ENCODE measurements around the gene RPS6KA4. TPM values are rescaled to one million over a fixed set of nuclear protein-coding genes. Genes with fewer than 3 reads are reported as not detected.
"Not testable (repeated sequence)": the region's sequence is repeated elsewhere in the genome, so short reads cannot be mapped to it uniquely, and the experiment has no call there.

RPS6KA4 gene
- total RNA-seq, 5 donors from 2014 or later (not counting 1 experiment from before 2014, with no cell fraction given), result 16.5 to 48.7 (median 43.7) TPM

GRCh38 chr11:64323984-64324383, 35.0 kb upstream of the RPS6KA4 start:
- H3K4me3 Mint-ChIP-seq; ATAC-seq (replicated peaks in 1 of 4); H3K27ac Mint-ChIP-seq; H3K27me3 ChIP-seq (replicated peaks in 1 of 2; ENCODE audit: control insufficient read depth in 2 of 2, extremely low read depth in 1 of 2, insufficient read depth in 2 of 2, low read length in 1 of 2); H3K9me3 Mint-ChIP-seq; H3K27me3 Mint-ChIP-seq; H3K9me3 ChIP-seq; H3K4me3 ChIP-seq (ENCODE audit: control insufficient read depth in 1 of 2, extremely low read depth in 1 of 2, low read length in 1 of 2); H3K27ac ChIP-seq (ENCODE audit: low read length); POLR2A ChIA-PET; DNase-seq; H3K4me1 ChIP-seq (ENCODE audit: control insufficient read depth in 1 of 2, extremely low read depth in 1 of 2, insufficient read depth in 2 of 2, low read length in 2 of 2): not testable (repeated sequence)
- peaks cover 6 to 22% of the 10 kb centered on the region in 2 donors for H3K36me3 ChIP-seq (ENCODE audit: control insufficient read depth in 2 of 2, extremely low read depth in 1 of 2, insufficient read depth in 1 of 2, low read length in 1 of 2)
- H3K4me1 Mint-ChIP-seq, result peaks cover 6 to 21% (median 15%) of the 10 kb centered on the region in 3 donors
- CTCF ChIA-PET, result interaction anchor here in 1 of 2 donors (1.1 kb wide), 1 partner anchor 55 kb away, joined by 3 read pairs; no protein-coding TSS in a partner anchor
- H3K36me3 Mint-ChIP-seq, result peaks cover 15% of the 10 kb centered on the region
- WGBS (ENCODE audit: insufficient coverage), result 93% methylated on average over 4 of the region's 4 CpGs

- no peaks in the 10 kb centered on the region for H3K9me3 ChIP-seq
- Mint-ChIP-seq H3K4me1 (peaks cover 3 to 12% (median 6%) of the 10 kb centered on the region in 3 donors), H3K36me3 (peaks cover 15% of the 10 kb centered on the region), H3K27ac (no peak overlapping the region), H3K27me3 (no peaks in the 10 kb centered on the region), H3K4me3 (no peak overlapping the region), H3K9me3 (no peaks in the 10 kb centered on the region)
- peaks cover 6 to 22% of the 10 kb centered on the region in 2 donors for H3K36me3 ChIP-seq (ENCODE audit: control insufficient read depth in 2 of 2, extremely low read depth in 1 of 2, insufficient read depth in 1 of 2, low read length in 1 of 2)
- POLR2A ChIA-PET, result interaction anchor here in 1 of 2 donors (0.7 kb wide), 1 partner anchor 101 kb away, joined by 6 read pairs; no protein-coding TSS in a partner anchor
- no peaks in the 10 kb centered on the region for H3K27me3 ChIP-seq (replicated peaks in 1 of 2; ENCODE audit: control insufficient read depth in 2 of 2, extremely low read depth in 1 of 2, insufficient read depth in 2 of 2, low read length in 1 of 2)
- no peak overlapping the region for H3K27ac ChIP-seq (ENCODE audit: low read length)
- ATAC-seq (replicated peaks in 1 of 4) (no peak), DNase-seq (no peak)
- WGBS (ENCODE audit: insufficient coverage), result 100% methylated on average over 1 of the region's 11 CpGs
- no peaks in the 10 kb centered on the region for H3K4me1 ChIP-seq (ENCODE audit: control insufficient read depth in 1 of 2, extremely low read depth in 1 of 2, insufficient read depth in 2 of 2, low read length in 2 of 2)
- CTCF ChIA-PET, result no interaction called here
- H3K4me3 ChIP-seq (ENCODE audit: control insufficient read depth in 1 of 2, extremely low read depth in 1 of 2, low read length in 1 of 2), result no peak overlapping the region
Observed at GRCh38 chr11:64324692-64325469, 34.1 kb upstream of the RPS6KA4 start.

- no CpG with 5 or more reads among the region's 2 CpGs for WGBS (ENCODE audit: insufficient coverage)
Observed at GRCh38 chr11:64327375-64327774, 31.6 kb upstream of the RPS6KA4 start.

GRCh38 chr11:64327993-64328392, 31.0 kb upstream of the RPS6KA4 start:
- Histone ChIP-seq H3K27me3 (replicated peaks in 1 of 2; ENCODE audit: control insufficient read depth in 2 of 2, extremely low read depth in 1 of 2, insufficient read depth in 2 of 2, low read length in 1 of 2) (no peaks in the 10 kb centered on the region), H3K27ac (ENCODE audit: low read length) (no peak overlapping the region), H3K4me3 (ENCODE audit: control insufficient read depth in 1 of 2, extremely low read depth in 1 of 2, low read length in 1 of 2) (no peak overlapping the region), H3K9me3 (no peaks in the 10 kb centered on the region), H3K4me1 (ENCODE audit: control insufficient read depth in 1 of 2, extremely low read depth in 1 of 2, insufficient read depth in 2 of 2, low read length in 2 of 2) (peaks cover 0 to 18% of the 10 kb centered on the region in 2 experiments), H3K36me3 (ENCODE audit: control insufficient read depth in 2 of 2, extremely low read depth in 1 of 2, insufficient read depth in 1 of 2, low read length in 1 of 2) (peaks cover 0 to 6% of the 10 kb centered on the region in 2 donors)
- no peaks in the 10 kb centered on the region for H3K9me3 Mint-ChIP-seq
- DNase-seq (no peak), ATAC-seq (replicated peaks in 1 of 4) (no peak)
- WGBS (ENCODE audit: insufficient coverage), result 93% methylated on average over 2 of the region's 3 CpGs
- no peak overlapping the region for H3K27ac Mint-ChIP-seq
- peaks cover 6 to 10% (median 8%) of the 10 kb centered on the region in 3 donors for H3K4me1 Mint-ChIP-seq
- ChIA-PET POLR2A (no interaction called here), CTCF (interaction anchor here in 1 of 2 donors (0.7 kb wide), 1 partner anchor 673 kb away, joined by 3 read pairs; no protein-coding TSS in a partner anchor)
- no peak overlapping the region for H3K4me3 Mint-ChIP-seq
- H3K27me3 Mint-ChIP-seq, result no peaks in the 10 kb centered on the region
- H3K36me3 Mint-ChIP-seq, result no peaks in the 10 kb centered on the region

More at GRCh38 chr11:64327375-64327774, 31.6 kb upstream of the RPS6KA4 start:
- Mint-ChIP-seq H3K4me3 (no peak overlapping the region), H3K27ac (no peak overlapping the region), H3K36me3 (no peaks in the 10 kb centered on the region), H3K4me1 (peaks cover 6 to 10% (median 8%) of the 10 kb centered on the region in 3 donors), H3K27me3 (no peaks in the 10 kb centered on the region), H3K9me3 (no peaks in the 10 kb centered on the region)
- Histone ChIP-seq H3K4me1 (ENCODE audit: control insufficient read depth in 1 of 2, extremely low read depth in 1 of 2, insufficient read depth in 2 of 2, low read length in 2 of 2) (peaks cover 0 to 16% of the 10 kb centered on the region in 2 experiments), H3K36me3 (ENCODE audit: control insufficient read depth in 2 of 2, extremely low read depth in 1 of 2, insufficient read depth in 1 of 2, low read length in 1 of 2) (peaks cover 6% of the 10 kb centered on the region in 2 donors), H3K9me3 (no peaks in the 10 kb centered on the region), H3K27me3 (replicated peaks in 1 of 2; ENCODE audit: control insufficient read depth in 2 of 2, extremely low read depth in 1 of 2, insufficient read depth in 2 of 2, low read length in 1 of 2) (no peaks in the 10 kb centered on the region), H3K4me3 (ENCODE audit: control insufficient read depth in 1 of 2, extremely low read depth in 1 of 2, low read length in 1 of 2) (no peak overlapping the region), H3K27ac (ENCODE audit: low read length) (no peak overlapping the region)
- ATAC-seq (replicated peaks in 1 of 4) (no peak), DNase-seq (no peak)
- ChIA-PET POLR2A (no interaction called here), CTCF (no interaction called here)

- Mint-ChIP-seq H3K4me3 (no peak overlapping the region), H3K9me3 (no peaks in the 10 kb centered on the region), H3K36me3 (peaks cover 2% of the 10 kb centered on the region), H3K27ac (no peak overlapping the region), H3K4me1 (peaks cover 6 to 13% (median 8%) of the 10 kb centered on the region in 3 donors), H3K27me3 (no peaks in the 10 kb centered on the region)
- H3K9me3 ChIP-seq, result no peaks in the 10 kb centered on the region
- ChIA-PET POLR2A (interaction anchor here in 1 of 2 donors (0.7 kb wide), 1 partner anchor 432 kb away, joined by 3 read pairs; no protein-coding TSS in a partner anchor), CTCF (interaction anchor here (0.8 to 2.7 kb wide), 3 partner anchors 12 to 126 kb away, joined by 4 to 41 read pairs (median 11); partner anchors contain the start of genes PRDX5 (in 1 of the 2) and TRMT112 (in 1 of the 2))
- no peaks in the 10 kb centered on the region for H3K27me3 ChIP-seq (replicated peaks in 1 of 2; ENCODE audit: control insufficient read depth in 2 of 2, extremely low read depth in 1 of 2, insufficient read depth in 2 of 2, low read length in 1 of 2)
- ATAC-seq (replicated peaks in 1 of 4), result no peak
- no peak overlapping the region for H3K27ac ChIP-seq (ENCODE audit: low read length)
- H3K4me3 ChIP-seq (ENCODE audit: control insufficient read depth in 1 of 2, extremely low read depth in 1 of 2, low read length in 1 of 2), result no peak overlapping the region
- peaks cover 3 to 7% of the 10 kb centered on the region in 2 donors for H3K36me3 ChIP-seq (ENCODE audit: control insufficient read depth in 2 of 2, extremely low read depth in 1 of 2, insufficient read depth in 1 of 2, low read length in 1 of 2)
- 96% methylated on average over 10 of the region's 11 CpGs for WGBS (ENCODE audit: insufficient coverage)
- peaks cover 0 to 18% of the 10 kb centered on the region in 2 experiments for H3K4me1 ChIP-seq (ENCODE audit: control insufficient read depth in 1 of 2, extremely low read depth in 1 of 2, insufficient read depth in 2 of 2, low read length in 2 of 2)
- DNase-seq, result no peak
Observed at GRCh38 chr11:64330888-64331287, 28.1 kb upstream of the RPS6KA4 start.

- WGBS (ENCODE audit: insufficient coverage), result 22% methylated on average over 18 of the region's 20 CpGs
- ATAC-seq (replicated peaks in 1 of 4) (peak; percentile 78 to 93 (median 88)), DNase-seq (peak in 34 of 35 experiments; percentile 40 to 80 (median 62))
- no peaks in the 10 kb centered on the region for H3K9me3 Mint-ChIP-seq
- H3K36me3 Mint-ChIP-seq, result peaks cover 2% of the 10 kb centered on the region
- ChIA-PET CTCF (interaction anchor here (0.6 to 2.7 kb wide), 6 partner anchors 12 to 147 kb away, joined by 3 to 41 read pairs (median 4); partner anchors contain the start of genes PRDX5 (in 2 of the 2) and TRMT112 (in 1 of the 2)), POLR2A (interaction anchor here in 1 of 2 donors (0.7 kb wide), 1 partner anchor 14 kb away, joined by 3 read pairs; the partner anchor contains the start of gene PRDX5)
- Histone ChIP-seq H3K4me1 (ENCODE audit: control insufficient read depth in 1 of 2, extremely low read depth in 1 of 2, insufficient read depth in 2 of 2, low read length in 2 of 2) (peaks cover 0 to 18% of the 10 kb centered on the region in 2 experiments), H3K9me3 (no peaks in the 10 kb centered on the region), H3K27me3 (replicated peaks in 1 of 2; ENCODE audit: control insufficient read depth in 2 of 2, extremely low read depth in 1 of 2, insufficient read depth in 2 of 2, low read length in 1 of 2) (no peaks in the 10 kb centered on the region), H3K4me3 (ENCODE audit: control insufficient read depth in 1 of 2, extremely low read depth in 1 of 2, low read length in 1 of 2) (no peak overlapping the region), H3K36me3 (ENCODE audit: control insufficient read depth in 2 of 2, extremely low read depth in 1 of 2, insufficient read depth in 1 of 2, low read length in 1 of 2) (peaks cover 3 to 7% of the 10 kb centered on the region in 2 donors), H3K27ac (ENCODE audit: low read length) (no peak overlapping the region)
- H3K27ac Mint-ChIP-seq, result peak overlapping the region; percentile 4 to 21
- H3K4me3 Mint-ChIP-seq, result no peak overlapping the region
- no peaks in the 10 kb centered on the region for H3K27me3 Mint-ChIP-seq
- H3K4me1 Mint-ChIP-seq, result peaks cover 8 to 16% (median 8%) of the 10 kb centered on the region in 3 donors
Observed at GRCh38 chr11:64331569-64332371, 27.2 kb upstream of the RPS6KA4 start.

Data from T-cell (primary cell).